Memory B cell (primary cell): ENCODE results near the gene SS18L1.

Experiments
- ATAC-seq: fragments of 150-1000 bp; cut with Tn5 transposase; 2 replicates; pipeline ENCODE4 v1.10.0; 2021; ENCODE audit warnings: low read depth, mild to moderate bottlenecking, moderate library complexity
- DNase-seq, 2 donors: peaks; one replicate each; pipeline ENCODE4 v3.0.0; 2022; ENCODE audit warnings: low spot score in 2 of 2
- H3K27ac Mint-ChIP-seq: one replicate; pipeline ENCODE4 v1.8.0; 2022; ENCODE audit warnings: mild to moderate bottlenecking, moderate library complexity, mixed read lengths
- H3K27me3 Mint-ChIP-seq: one replicate; pipeline ENCODE4 v1.8.0; 2022; ENCODE audit warnings: mixed read lengths
- H3K36me3 Mint-ChIP-seq: one replicate; pipeline ENCODE4 v1.8.0; 2022; ENCODE audit warnings: mild to moderate bottlenecking, mixed read lengths
- H3K4me1 Mint-ChIP-seq: one replicate; pipeline ENCODE4 v1.8.0; 2022; ENCODE audit warnings: mixed read lengths
- H3K4me3 Mint-ChIP-seq: one replicate; pipeline ENCODE4 v1.8.0; 2022; ENCODE audit warnings: mild to moderate bottlenecking, moderate library complexity, mixed read lengths
- H3K9me3 Mint-ChIP-seq: one replicate; pipeline ENCODE4 v1.8.0; 2022; ENCODE audit warnings: mixed read lengths

Gene SS18L1

DNA sequence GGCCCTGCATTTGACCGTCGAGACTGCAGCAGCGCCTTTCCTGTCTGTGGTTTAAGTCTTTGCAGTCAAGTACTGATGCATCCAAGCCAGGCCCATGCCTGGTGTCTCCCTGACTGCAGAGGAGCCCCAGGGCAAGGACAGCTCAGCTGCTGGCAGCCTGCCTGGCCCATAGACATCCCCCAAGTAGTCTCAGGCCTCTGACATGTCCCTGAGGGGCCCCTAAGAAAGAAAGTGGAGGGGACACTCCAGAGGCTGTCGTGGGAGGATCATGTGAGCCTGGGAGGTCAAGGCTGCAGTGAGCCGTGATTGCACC lies 58.5 kb downstream of the SS18L1 start:
- no peak for DNase-seq
- H3K36me3 Mint-ChIP-seq: peaks cover 10% of the 10 kb centered on the region
- no peaks in the 10 kb centered on the region for H3K27me3 Mint-ChIP-seq
- peak overlapping the region; percentile 39 for H3K27ac Mint-ChIP-seq
- H3K4me3 Mint-ChIP-seq: no peak overlapping the region
- H3K9me3 Mint-ChIP-seq: no peaks in the 10 kb centered on the region
- no peak for ATAC-seq
- peaks cover 20% of the 10 kb centered on the region for H3K4me1 Mint-ChIP-seq

DNA sequence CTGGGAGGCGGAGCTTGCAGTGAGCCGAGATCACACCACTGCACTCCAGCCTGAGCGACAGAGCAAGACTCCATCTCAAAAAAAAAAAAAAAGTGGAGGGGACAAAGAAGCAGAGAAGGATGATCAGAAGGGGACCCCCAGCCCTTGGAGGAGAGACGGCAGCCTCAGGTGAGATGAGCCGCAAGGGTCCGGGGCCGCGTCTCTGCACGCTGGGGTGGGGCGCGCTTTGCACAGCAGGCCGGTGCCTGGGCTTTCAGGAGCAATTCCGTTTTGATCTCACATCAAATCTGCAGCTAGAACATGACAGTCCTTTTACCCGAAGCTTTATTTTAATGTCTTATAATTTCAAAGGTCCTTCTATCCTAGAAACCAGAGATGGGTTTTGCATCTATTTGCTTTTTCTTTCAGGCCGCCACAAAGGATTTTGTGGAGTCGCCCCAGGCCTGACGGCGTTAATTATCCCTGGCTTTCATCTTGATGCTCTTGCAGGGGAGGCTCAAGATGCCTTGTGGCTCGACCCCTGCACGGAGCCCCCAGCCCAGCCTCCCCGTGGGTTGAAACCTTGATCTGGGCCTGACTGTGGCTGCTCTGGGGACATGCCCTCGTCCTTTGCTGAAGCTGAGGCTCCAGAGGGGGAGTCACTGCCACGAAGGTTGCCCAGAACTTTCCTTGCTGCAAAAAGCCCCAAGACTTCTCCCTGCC lies 59.3 kb downstream of the SS18L1 start:
- Mint-ChIP-seq H3K27ac (no peak overlapping the region), H3K4me3 (no peak overlapping the region), H3K4me1 (peaks cover 20% of the 10 kb centered on the region), H3K27me3 (no peaks in the 10 kb centered on the region), H3K36me3 (peaks cover 10% of the 10 kb centered on the region), H3K9me3 (no peaks in the 10 kb centered on the region)
- DNase-seq: no peak
- ATAC-seq: no peak

DNA sequence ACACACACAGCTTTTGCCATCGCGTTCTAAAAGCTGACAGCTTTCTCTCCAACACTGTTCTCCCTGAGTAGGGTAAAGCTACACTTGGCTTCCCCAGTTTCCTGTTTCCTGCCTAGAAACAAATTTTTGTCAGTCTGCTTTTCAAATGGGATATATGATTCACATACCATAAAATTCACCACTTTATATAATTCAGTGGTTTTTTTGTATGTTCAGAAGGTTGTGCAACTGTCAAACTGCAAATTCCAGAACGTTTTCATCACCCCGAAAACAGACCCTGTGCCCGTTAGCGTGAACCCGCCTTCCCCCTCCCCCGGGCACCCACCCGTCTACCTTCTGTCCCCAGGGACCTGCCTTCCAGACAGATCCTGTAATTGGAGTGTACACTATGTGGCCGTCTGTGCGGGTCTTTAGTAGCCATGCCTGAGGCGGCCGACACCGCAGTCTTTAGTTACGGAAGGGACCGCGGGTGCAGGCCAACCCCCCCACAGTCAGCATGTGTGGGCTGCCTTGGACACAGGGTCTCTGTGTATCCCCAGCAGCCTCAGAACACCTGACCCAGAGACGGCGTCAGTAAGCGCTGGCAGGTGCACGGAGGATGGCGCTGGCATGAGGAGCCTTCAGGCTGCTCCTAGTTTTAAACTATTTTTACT lies 59.9 kb downstream of the SS18L1 start:
- ATAC-seq (no peak), DNase-seq (no peak)
- Mint-ChIP-seq H3K27me3 (no peaks in the 10 kb centered on the region), H3K9me3 (no peaks in the 10 kb centered on the region), H3K4me1 (peaks cover 20% of the 10 kb centered on the region), H3K27ac (no peak overlapping the region), H3K4me3 (no peak overlapping the region), H3K36me3 (peaks cover 10% of the 10 kb centered on the region)

DNA sequence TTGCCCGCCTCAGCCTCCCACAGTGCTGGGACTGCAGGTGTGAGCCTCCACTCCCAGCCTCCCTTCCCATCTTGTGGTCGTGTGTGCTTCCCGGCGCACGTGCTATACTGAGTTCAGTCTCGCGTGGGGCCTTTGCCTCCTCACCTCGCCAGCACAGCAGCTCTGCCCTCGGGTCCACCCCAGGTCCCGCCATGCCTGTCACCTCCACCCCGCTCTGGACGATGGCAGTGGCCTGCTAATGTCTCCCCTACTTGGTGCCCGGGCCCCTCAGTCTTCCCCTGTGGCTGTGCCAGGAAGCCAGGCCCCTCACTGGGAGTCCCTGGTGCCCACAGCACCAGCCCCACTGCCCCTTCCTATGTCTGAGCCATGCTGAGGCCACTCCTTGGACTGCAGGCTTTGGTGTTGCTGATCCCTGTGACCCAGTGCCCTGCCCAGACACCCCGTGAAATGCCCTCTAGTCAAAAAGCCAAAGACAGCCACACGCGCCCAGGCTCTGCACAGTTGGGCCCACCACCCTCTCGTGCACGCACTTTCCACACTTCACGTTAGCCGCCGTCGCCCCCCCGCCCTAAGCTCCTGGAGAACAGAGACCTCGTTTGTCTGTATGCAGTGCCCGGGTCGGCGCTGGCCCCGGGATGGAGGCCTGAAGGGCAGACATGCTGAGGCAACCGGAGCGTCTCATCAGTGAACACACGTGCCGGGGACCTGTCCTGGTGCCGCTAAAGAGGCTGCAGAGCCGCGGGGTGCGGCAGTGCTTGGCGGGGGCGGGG lies 62.2 kb downstream of the SS18L1 start:
- DNase-seq (no peak), ATAC-seq (no peak)
- Mint-ChIP-seq H3K27me3 (no peaks in the 10 kb centered on the region), H3K4me3 (no peak overlapping the region), H3K36me3 (no peaks in the 10 kb centered on the region), H3K4me1 (peaks cover 20% of the 10 kb centered on the region), H3K9me3 (no peaks in the 10 kb centered on the region), H3K27ac (no peak overlapping the region)

DNA sequence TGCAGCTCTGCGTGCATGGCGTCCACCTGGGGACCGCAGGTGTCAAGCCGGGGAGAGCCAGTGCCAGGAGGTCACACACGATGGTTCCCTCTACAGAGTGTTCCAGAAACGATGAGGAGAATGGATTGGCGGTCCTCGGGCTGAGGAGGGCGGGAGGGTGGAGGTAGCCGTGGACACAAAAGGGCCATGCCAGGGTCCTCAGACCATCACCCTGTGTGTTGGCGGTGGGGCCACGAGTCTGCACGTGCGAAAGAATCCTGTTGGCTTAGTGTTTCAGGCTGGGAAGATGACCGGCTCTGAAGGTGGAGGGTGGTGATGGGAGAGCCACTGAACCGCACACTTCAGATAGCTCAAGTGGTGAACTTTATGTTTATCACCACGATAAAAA lies 62.8 kb downstream of the SS18L1 start:
- no peak for ATAC-seq

DNA sequence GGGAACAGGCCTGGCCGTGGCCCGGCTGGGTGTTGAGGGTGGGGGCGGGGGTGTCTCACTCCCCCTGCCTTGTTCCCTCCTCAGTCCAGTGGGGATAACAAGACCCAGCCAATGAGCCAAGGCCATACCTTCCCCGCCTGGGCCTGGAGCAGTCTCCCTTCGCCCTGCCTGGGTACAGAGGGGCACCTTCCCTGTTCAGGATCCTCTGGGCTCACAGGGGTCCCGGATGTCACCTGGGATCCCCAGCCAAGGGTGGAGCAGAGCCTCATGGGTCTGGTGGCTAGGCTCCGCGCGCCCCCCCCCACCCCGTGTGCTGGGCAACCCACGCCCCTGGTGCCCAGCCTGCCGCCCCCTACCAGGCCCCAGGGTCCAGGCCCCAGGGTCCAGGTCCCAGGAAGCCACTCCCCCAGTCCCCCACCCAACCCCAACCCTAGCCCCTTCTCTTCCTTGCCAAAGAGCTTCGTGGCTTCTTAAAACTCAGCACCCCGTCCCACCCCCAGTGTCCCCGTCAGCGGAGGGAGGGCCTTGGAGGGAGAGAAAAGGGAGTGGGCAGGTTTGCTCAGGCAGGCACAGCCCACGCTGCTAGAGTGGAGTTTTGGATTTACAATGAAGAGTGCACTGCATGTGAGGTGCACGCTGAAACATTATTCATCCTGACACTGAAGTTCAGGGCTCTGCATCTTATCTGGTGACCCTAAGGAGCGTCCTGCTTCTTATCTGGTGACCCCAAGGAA lies 64.7 kb downstream of the SS18L1 start:
- Mint-ChIP-seq H3K4me3 (no peak overlapping the region), H3K27ac (no peak overlapping the region), H3K4me1 (peaks cover 5% of the 10 kb centered on the region), H3K9me3 (no peaks in the 10 kb centered on the region), H3K36me3 (no peaks in the 10 kb centered on the region), H3K27me3 (peaks cover 2% of the 10 kb centered on the region)
- ATAC-seq: no peak
- DNase-seq: no peak

More for the DNA sequence above, 62.8 kb downstream of the SS18L1 start:
- no peak for DNase-seq
- no peaks in the 10 kb centered on the region for H3K36me3 Mint-ChIP-seq
- no peak overlapping the region for H3K27ac Mint-ChIP-seq
- H3K4me1 Mint-ChIP-seq: peaks cover 17% of the 10 kb centered on the region
- no peaks in the 10 kb centered on the region for H3K9me3 Mint-ChIP-seq
- no peaks in the 10 kb centered on the region for H3K27me3 Mint-ChIP-seq
- no peak overlapping the region for H3K4me3 Mint-ChIP-seq

DNA sequence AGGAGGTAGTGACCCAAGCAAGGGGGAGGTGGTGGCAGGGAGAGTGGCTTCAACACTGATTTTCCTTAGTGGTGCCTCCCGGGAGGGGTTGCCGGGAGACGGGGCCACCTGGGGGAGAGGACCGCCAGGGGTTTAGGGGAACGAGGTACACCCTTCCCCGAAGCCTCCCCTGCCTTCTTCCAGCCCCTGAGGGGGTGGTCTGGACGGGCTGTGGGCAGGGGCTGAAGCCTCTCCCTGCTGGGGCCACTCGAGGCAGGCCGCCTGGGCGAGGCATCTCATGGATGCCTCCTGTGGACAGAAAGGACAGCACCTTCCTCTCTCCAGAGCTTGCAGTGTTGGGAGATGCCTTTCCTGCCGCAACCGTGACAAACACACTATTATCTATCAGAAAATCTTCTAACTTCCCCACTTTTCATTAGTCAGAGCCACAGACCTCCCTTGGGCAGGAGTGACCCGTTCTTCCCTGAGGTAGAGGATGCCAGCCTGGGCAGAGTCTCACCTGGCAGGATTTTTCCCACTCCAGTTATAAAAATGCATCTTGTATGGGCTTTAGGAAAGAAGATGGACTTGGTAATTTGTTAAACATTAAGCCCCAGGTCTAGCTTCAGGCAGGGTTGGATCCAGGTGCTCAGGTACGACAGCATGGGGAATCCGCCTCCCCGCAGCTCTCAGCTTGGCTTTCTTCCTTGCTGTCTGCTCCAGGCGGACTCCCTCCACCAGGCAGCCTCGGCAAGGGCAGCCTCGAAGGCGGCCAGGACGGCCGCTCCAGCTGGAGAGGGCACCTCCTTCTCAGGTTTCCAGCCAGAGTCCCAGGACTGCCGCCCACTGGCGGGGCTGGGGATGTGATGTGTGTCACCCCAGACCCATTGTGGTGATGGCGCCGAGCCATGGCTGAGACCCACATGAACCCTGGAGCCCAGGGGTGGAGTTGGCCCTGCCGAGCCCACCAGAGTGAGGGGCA lies 65.5 kb downstream of the SS18L1 start:
- H3K9me3 Mint-ChIP-seq: no peaks in the 10 kb centered on the region
- H3K4me3 Mint-ChIP-seq: no peak overlapping the region
- H3K27ac Mint-ChIP-seq: no peak overlapping the region
- H3K36me3 Mint-ChIP-seq: no peaks in the 10 kb centered on the region
- H3K4me1 Mint-ChIP-seq: no peaks in the 10 kb centered on the region
- ATAC-seq: no peak
- DNase-seq: no peak
- peaks cover 6% of the 10 kb centered on the region for H3K27me3 Mint-ChIP-seq

DNA sequence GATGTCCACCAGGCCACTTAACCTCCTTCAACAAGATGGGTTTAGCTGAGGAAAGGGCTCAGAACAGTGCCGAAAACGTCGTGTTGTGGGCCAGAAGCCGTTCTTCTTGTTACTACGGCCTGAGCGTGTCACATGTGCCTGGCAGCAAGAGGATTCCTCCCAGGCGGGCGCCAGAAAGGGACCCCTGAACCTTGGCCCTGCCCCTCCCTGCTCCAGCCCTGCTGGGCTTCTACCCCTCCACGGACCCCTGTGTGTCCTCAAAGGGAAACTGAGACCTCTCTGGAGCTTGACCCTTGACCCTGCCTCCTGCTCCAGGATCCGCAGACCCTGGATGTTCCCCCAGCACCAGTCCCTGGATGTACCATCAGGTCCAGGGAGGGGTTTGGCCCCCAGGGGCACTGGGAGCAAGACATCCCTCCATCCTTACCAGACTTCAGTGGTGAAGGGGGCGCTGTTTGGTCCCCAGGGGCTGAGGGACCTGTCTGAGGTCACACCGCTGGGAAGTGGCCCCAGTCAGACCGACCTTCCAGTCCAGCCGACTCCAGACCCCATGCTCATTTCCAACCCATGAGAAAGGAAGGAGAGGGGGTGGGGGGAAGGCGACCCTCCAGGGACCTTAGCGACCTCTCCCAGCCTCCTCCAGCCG lies 66.4 kb downstream of the SS18L1 start:
- no peak for ATAC-seq
- peaks cover 9% of the 10 kb centered on the region for H3K27me3 Mint-ChIP-seq
- no peaks in the 10 kb centered on the region for H3K9me3 Mint-ChIP-seq
- no peak for DNase-seq
- no peaks in the 10 kb centered on the region for H3K4me1 Mint-ChIP-seq
- H3K4me3 Mint-ChIP-seq: no peak overlapping the region
- no peak overlapping the region for H3K27ac Mint-ChIP-seq
- no peaks in the 10 kb centered on the region for H3K36me3 Mint-ChIP-seq

DNA sequence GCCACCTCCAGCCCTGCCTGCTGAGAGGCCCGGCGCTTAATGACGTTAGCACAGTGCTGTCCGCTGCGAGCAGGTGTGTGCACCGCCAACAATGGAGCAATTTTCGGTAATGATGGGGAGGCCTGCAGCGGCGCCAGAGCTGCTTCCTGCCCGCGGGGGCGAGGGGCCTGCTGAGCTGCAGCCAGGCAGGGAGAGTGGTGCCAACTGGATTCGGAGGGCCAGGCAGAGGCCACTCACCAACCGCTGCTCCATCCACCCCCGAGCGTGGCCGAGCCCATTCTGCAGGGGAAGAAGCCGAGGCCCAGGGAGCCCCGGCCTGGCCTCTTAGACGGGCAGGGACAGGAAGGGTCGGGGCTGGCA lies 66.9 kb downstream of the SS18L1 start:
- no peaks in the 10 kb centered on the region for H3K9me3 Mint-ChIP-seq
- ATAC-seq (no peak), DNase-seq (no peak)
- no peaks in the 10 kb centered on the region for H3K4me1 Mint-ChIP-seq
- H3K36me3 Mint-ChIP-seq: no peaks in the 10 kb centered on the region
- H3K27ac Mint-ChIP-seq: no peak overlapping the region
- H3K27me3 Mint-ChIP-seq: peaks cover 14% of the 10 kb centered on the region
- no peak overlapping the region for H3K4me3 Mint-ChIP-seq

DNA sequence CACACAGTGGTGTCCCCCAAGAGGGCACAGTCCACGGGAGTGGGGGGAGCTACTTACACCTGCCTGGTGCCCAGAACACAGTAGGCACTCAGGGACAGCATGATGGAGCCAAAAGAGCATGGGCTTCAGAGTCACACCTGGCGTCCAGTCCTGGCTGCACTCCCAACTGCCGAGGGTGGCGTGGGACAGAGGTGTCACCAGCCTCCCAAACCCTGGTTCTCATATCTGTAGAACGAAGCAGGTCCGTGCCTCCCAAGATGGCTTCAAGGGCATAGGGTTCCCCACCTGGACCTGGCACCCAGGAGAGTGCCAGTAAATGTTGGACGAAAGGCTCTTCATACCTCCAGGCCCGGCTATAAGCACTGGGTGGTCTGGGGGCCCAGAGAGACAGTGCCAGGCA lies 67.6 kb downstream of the SS18L1 start:
- no peaks in the 10 kb centered on the region for H3K36me3 Mint-ChIP-seq
- H3K27ac Mint-ChIP-seq: no peak overlapping the region
- no peaks in the 10 kb centered on the region for H3K4me1 Mint-ChIP-seq
- H3K9me3 Mint-ChIP-seq: no peaks in the 10 kb centered on the region
- no peak for DNase-seq
- ATAC-seq: no peak
- peaks cover 15% of the 10 kb centered on the region for H3K27me3 Mint-ChIP-seq
- H3K4me3 Mint-ChIP-seq: no peak overlapping the region

DNA sequence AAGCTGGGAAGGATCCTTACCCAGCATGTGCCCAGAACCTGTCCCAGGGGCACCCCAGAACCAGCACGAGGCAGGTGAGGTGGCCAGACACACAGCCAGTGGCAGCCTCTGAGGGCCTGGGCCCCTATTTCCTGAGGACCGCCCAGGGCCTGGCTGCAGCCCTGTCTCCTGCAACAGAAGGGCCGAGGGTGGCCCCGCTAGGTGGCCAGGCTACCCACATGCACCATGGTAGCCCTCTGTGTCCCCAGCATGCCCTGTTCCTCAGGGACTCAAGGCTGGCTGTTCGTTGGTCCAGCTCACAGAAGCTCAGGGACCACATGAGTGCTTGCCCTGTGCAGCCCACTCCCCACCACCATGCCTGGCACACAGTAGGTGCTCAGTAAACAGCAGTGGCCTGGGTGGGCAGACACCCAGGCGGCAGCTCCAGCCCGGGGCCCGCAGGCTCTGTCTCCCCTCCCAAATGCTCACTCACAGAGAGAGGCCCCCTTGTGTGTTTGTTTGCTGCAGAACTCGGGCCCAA lies 68.3 kb downstream of the SS18L1 start:
- Mint-ChIP-seq H3K9me3 (no peaks in the 10 kb centered on the region), H3K4me3 (no peak overlapping the region), H3K27ac (no peak overlapping the region), H3K36me3 (no peaks in the 10 kb centered on the region), H3K27me3 (peaks cover 15% of the 10 kb centered on the region), H3K4me1 (no peaks in the 10 kb centered on the region)
- DNase-seq (no peak), ATAC-seq (no peak)

DNA sequence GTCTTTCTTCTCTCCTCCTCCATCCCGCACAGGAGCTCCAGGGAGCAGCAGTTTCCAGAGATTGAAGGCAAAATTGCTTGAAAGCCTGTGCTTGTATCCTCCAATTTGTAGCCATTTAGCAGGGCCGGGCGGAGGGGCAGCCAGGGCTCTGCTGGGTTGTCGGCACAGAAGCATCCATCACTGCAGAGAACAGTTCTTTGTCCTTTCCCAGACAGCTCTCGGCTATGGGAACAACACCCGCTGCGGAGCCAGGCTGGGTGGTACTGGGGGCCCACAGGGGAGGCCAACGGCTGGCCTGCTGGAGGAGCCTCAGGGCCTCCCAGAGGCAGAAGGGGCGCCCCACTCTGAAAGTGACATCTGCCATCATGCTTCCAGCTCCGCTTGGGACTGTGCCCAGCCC lies 68.7 kb downstream of the SS18L1 start:
- peaks cover 18% of the 10 kb centered on the region for H3K27me3 Mint-ChIP-seq
- H3K9me3 Mint-ChIP-seq: no peaks in the 10 kb centered on the region
- no peaks in the 10 kb centered on the region for H3K4me1 Mint-ChIP-seq

DNA sequence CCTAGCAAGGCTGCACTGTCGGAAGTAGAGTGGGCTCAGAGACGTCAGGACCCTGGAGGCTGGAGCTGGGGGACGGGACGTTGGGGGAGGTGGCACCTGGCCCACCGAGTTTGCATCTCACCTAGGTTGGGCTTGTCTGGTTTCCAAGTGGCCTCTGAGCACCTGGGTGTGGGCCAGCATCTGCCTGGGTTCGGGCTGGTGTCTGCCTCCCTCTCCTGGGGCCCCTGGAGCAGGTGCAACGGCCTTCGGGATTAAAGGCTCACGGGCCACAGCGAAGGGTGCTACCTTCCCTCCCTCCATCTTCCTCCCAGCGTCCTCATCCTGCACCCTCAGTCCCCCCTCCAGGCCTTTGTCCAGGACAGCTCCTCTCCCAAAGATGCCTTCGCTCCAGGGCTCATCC lies 70.5 kb downstream of the SS18L1 start:
- no peaks in the 10 kb centered on the region for H3K36me3 Mint-ChIP-seq
- no peak for DNase-seq
- H3K27me3 Mint-ChIP-seq: peaks cover 20% of the 10 kb centered on the region
- no peak for ATAC-seq
- no peaks in the 10 kb centered on the region for H3K9me3 Mint-ChIP-seq
- H3K4me3 Mint-ChIP-seq: no peak overlapping the region
- no peaks in the 10 kb centered on the region for H3K4me1 Mint-ChIP-seq
- H3K27ac Mint-ChIP-seq: no peak overlapping the region

More for the DNA sequence above, 68.7 kb downstream of the SS18L1 start:
- ATAC-seq (no peak), DNase-seq (no peak)
- Mint-ChIP-seq H3K4me3 (no peak overlapping the region), H3K36me3 (no peaks in the 10 kb centered on the region), H3K27ac (no peak overlapping the region)
